Smooth muscle cell (in vitro differentiated cells): ENCODE measurements around the gene TYMS. TPM values are rescaled to one million over a fixed set of nuclear protein-coding genes. Genes with fewer than 3 reads are reported as not detected.

ENCODE experiments used
- DNase-seq: peaks from one replicate; lab custom pipeline; 2025; ENCODE audit not compliant: unreplicated experiment; lab: John Stamatoyannopoulos, UW
- H2AFZ ChIP-seq: fragments of 200-600 bp; sonication (generic); 2 replicates; pipeline ENCODE4 v1.6.0; 2016; ENCODE audit warnings: antibody characterized with exemption, low read depth, mild to moderate bottlenecking
- H3F3A ChIP-seq: fragments of 200-600 bp; sonication (generic); 2 replicates; pipeline ENCODE4 v1.6.0; 2017; ENCODE audit warnings: antibody characterized with exemption, low read depth
- H3K27ac ChIP-seq: fragments of 200-600 bp; sonication (generic); 2 replicates; pipeline ENCODE4 v1.5.1; 2016; ENCODE audit warnings: low read depth, mild to moderate bottlenecking
- H3K27me3 ChIP-seq: fragments of 200-600 bp; sonication (generic); 2 replicates; pipeline ENCODE4 v1.6.1; 2016; ENCODE audit warnings: low read depth, mild to moderate bottlenecking
- H3K36me3 ChIP-seq: fragments of 200-600 bp; sonication (generic); 2 replicates; pipeline ENCODE4 v1.5.1; 2016; ENCODE audit warnings: low read depth
- H3K4me1 ChIP-seq: fragments of 200-600 bp; sonication (generic); 2 replicates; pipeline ENCODE4 v1.5.1; 2016; ENCODE audit warnings: low read depth
- H3K4me2 ChIP-seq: fragments of 200-600 bp; sonication (generic); 2 replicates; pipeline ENCODE4 v1.6.0; 2016; ENCODE audit warnings: mild to moderate bottlenecking
- H3K4me3 ChIP-seq: fragments of 200-600 bp; sonication (generic); 2 replicates; pipeline ENCODE4 v1.5.1; 2016; ENCODE audit warnings: mild to moderate bottlenecking
- H3K79me2 ChIP-seq: fragments of 200-600 bp; sonication (generic); 2 replicates; pipeline ENCODE4 v1.6.0; 2016; ENCODE audit warnings: low read depth, mild to moderate bottlenecking
- H3K9ac ChIP-seq: fragments of 200-600 bp; sonication (generic); 2 replicates; pipeline ENCODE4 v1.6.0; 2016; ENCODE audit warnings: low read depth
- H3K9me3 ChIP-seq: fragments of 200-600 bp; sonication (generic); replicated peaks from 2 replicates; pipeline ENCODE4 v1.5.1; 2016; ENCODE audit warnings: low read depth
- H4K20me1 ChIP-seq: fragments of 200-600 bp; sonication (generic); 2 replicates; pipeline ENCODE4 v1.6.0; 2016; ENCODE audit warnings: low read depth
- WGBS: methylation state at CpG from one replicate; pipeline ENCODE4 v1.1.7; 2016; ENCODE audit warnings: low lambda C conversion rate; 5-methylcytosine and 5-hydroxymethylcytosine counted together
- polyA plus RNA-seq: library from polyadenylated mRNA; unstranded; fragments of >200 nt; fragmentation: Nextera tagmentation; extraction: Ambion mirVana; gene quantifications from 2 replicates; pipeline ENCODE4 v1.2.1, GENCODE V29; 2016
- total RNA-seq: library from RNA; depleted of rRNA; stranded (reverse); fragments of >200 nt; gene quantifications from 2 replicates; pipeline ENCODE4 v1.2.3, GENCODE V29; 2014
- TF ChIP-seq, protein P1 (sequence below): fragments of 200-600 bp; sonication (generic); IDR thresholded peaks from 2 replicates; pipeline ENCODE4 v1.5.1; 2017; ENCODE audit warnings: borderline replicate concordance, mild to moderate bottlenecking, antibody characterized with exemption; ENCODE audit not compliant: insufficient read depth, poor library complexity, severe bottlenecking

TYMS gene
- total and polyA plus RNA-seq, 2 experiments from 2014 or later = 29.1 to 85.3 TPM

DNA sequence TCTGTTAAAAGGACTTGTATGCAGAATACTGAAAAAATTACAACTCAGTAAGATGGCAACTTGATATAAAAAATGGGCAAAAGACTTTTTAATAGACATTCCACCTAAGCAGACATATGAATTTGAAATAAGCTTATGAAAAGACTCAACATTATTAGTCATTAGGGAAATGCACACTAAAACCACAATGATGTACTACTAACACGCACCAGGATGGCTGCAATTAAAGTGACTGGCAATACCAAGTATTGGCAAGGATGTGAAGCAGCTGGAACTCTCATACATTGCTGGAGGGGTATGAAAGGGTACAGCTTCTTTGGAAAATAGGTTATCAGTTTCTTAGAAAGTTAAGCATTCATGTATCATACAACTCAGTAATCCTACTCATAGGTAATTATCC, 58.2 kb downstream of the TYMS start:
- 86% methylated on average over 1 of the region's 1 CpG for WGBS

DNA sequence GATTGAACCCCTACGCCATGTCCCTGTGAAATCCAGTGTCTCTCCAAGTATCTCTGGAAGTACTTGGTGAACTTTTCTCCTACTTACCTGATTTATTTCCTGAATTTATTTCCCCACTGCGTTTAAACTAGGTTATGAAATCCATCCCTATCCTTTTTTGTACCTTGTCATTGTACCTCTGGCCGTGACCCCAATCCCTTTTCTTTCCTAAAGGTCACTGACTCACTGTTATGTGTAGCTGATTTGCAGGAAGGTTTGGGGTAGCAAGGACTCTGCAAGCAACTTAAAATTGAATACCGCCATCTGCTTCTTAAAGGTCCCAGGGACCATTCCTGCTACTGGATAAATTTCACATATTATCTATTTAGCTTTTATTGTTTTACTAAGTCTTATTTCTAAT, 59.5 kb downstream of the TYMS start:
- H3K4me1 ChIP-seq = no peaks in the 10 kb centered on the region

More for the DNA sequence above, 58.2 kb downstream of the TYMS start:
- Histone ChIP-seq H3K4me2 (no peak overlapping the region), H3K9ac (no peak overlapping the region), H3K9me3 (no peaks in the 10 kb centered on the region), H3F3A (peaks cover 10% of the 10 kb centered on the region), H3K27me3 (no peaks in the 10 kb centered on the region), H4K20me1 (no peaks in the 10 kb centered on the region), H3K36me3 (no peaks in the 10 kb centered on the region), H2AFZ (no peak overlapping the region), H3K79me2 (peaks cover 8% of the 10 kb centered on the region), H3K4me1 (peaks cover 4% of the 10 kb centered on the region), H3K27ac (no peak overlapping the region), H3K4me3 (no peak overlapping the region)
- DNase-seq = no peak
- TF ChIP-seq, protein P1, sequence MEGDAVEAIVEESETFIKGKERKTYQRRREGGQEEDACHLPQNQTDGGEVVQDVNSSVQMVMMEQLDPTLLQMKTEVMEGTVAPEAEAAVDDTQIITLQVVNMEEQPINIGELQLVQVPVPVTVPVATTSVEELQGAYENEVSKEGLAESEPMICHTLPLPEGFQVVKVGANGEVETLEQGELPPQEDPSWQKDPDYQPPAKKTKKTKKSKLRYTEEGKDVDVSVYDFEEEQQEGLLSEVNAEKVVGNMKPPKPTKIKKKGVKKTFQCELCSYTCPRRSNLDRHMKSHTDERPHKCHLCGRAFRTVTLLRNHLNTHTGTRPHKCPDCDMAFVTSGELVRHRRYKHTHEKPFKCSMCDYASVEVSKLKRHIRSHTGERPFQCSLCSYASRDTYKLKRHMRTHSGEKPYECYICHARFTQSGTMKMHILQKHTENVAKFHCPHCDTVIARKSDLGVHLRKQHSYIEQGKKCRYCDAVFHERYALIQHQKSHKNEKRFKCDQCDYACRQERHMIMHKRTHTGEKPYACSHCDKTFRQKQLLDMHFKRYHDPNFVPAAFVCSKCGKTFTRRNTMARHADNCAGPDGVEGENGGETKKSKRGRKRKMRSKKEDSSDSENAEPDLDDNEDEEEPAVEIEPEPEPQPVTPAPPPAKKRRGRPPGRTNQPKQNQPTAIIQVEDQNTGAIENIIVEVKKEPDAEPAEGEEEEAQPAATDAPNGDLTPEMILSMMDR = no peak

More for the DNA sequence above, 59.5 kb downstream of the TYMS start:
- no peak for DNase-seq
- no peaks in the 10 kb centered on the region for H3K79me2 ChIP-seq
- H4K20me1 ChIP-seq = no peaks in the 10 kb centered on the region
- no peak overlapping the region for H3K27ac ChIP-seq
- no peaks in the 10 kb centered on the region for H3K9me3 ChIP-seq
- H3K27me3 ChIP-seq = no peaks in the 10 kb centered on the region
- WGBS = 95% methylated on average over 4 of the region's 4 CpGs
- peaks cover 10% of the 10 kb centered on the region for H3F3A ChIP-seq
- no peak overlapping the region for H2AFZ ChIP-seq
- no peaks in the 10 kb centered on the region for H3K36me3 ChIP-seq
- TF ChIP-seq, protein P1 = no peak
- no peak overlapping the region for H3K4me3 ChIP-seq
- H3K9ac ChIP-seq = no peak overlapping the region
- H3K4me2 ChIP-seq = no peak overlapping the region

Other genes starting within 250 kb of the TYMS start
- 10.8 and 13.8 TPM in 2 replicates for gene COLEC12, start 157.0 kb upstream of the TYMS start, total RNA-seq
- 10.5 and 13.7 TPM in 2 replicates for gene COLEC12, start 157.0 kb upstream of the TYMS start, polyA plus RNA-seq
- not detected in 2 replicates for gene CETN1, start 77.3 kb upstream of the TYMS start, total RNA-seq
- gene CETN1, start 77.3 kb upstream of the TYMS start, polyA plus RNA-seq = not detected in 2 replicates
- 1.2 and 6.4 TPM in 2 replicates for gene CLUL1, start 60.7 kb upstream of the TYMS start, total RNA-seq
- 1.1 and 2.2 TPM in 2 replicates for gene CLUL1, start 60.7 kb upstream of the TYMS start, polyA plus RNA-seq
- gene ENOSF1, start 55.0 kb downstream of the TYMS start, total RNA-seq = 12.4 and 17.7 TPM in 2 replicates
- gene ENOSF1, start 55.0 kb downstream of the TYMS start, polyA plus RNA-seq = 6.6 and 14.4 TPM in 2 replicates
- 120 and 179 TPM in 2 replicates for gene YES1, start 154.6 kb downstream of the TYMS start, total RNA-seq
- 19.5 and 22.6 TPM in 2 replicates for gene YES1, start 154.6 kb downstream of the TYMS start, polyA plus RNA-seq
- not detected in 2 replicates for gene ADCYAP1, start 247.2 kb downstream of the TYMS start, total RNA-seq
- not detected in 2 replicates for gene ADCYAP1, start 247.2 kb downstream of the TYMS start, polyA plus RNA-seq